ENCODE measurements around the gene IGSF10.

DNA sequence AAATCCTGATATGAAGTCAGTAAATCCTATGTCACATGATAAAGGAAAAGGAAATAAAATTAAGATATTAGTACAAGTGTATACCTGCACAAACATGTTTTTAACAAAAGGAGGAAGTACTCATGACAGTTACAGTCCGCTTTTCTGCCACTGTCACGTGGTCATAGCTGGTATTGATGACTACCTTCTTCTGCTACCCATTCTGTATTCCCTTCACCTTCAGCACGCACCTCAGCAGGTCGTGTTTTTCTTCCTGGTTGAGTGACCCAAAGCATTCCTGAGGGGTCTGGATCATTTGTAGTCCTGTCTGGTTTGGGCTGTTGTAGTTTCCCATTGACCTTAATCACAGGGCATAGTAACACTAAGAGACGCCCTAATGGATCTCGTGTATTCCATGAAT lies 41.1 kb downstream of the IGSF10 start:
- TF ChIP-seq, protein P1, sequence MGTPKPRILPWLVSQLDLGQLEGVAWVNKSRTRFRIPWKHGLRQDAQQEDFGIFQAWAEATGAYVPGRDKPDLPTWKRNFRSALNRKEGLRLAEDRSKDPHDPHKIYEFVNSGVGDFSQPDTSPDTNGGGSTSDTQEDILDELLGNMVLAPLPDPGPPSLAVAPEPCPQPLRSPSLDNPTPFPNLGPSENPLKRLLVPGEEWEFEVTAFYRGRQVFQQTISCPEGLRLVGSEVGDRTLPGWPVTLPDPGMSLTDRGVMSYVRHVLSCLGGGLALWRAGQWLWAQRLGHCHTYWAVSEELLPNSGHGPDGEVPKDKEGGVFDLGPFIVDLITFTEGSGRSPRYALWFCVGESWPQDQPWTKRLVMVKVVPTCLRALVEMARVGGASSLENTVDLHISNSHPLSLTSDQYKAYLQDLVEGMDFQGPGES (IDR thresholded peaks at IDR 0.05; ENCODE audit: low read depth, low read length), result no peak
- TF ChIP-seq, protein P2, sequence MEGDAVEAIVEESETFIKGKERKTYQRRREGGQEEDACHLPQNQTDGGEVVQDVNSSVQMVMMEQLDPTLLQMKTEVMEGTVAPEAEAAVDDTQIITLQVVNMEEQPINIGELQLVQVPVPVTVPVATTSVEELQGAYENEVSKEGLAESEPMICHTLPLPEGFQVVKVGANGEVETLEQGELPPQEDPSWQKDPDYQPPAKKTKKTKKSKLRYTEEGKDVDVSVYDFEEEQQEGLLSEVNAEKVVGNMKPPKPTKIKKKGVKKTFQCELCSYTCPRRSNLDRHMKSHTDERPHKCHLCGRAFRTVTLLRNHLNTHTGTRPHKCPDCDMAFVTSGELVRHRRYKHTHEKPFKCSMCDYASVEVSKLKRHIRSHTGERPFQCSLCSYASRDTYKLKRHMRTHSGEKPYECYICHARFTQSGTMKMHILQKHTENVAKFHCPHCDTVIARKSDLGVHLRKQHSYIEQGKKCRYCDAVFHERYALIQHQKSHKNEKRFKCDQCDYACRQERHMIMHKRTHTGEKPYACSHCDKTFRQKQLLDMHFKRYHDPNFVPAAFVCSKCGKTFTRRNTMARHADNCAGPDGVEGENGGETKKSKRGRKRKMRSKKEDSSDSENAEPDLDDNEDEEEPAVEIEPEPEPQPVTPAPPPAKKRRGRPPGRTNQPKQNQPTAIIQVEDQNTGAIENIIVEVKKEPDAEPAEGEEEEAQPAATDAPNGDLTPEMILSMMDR (IDR thresholded peaks at IDR 0.05), result no peak
- TF ChIP-seq, protein P3, sequence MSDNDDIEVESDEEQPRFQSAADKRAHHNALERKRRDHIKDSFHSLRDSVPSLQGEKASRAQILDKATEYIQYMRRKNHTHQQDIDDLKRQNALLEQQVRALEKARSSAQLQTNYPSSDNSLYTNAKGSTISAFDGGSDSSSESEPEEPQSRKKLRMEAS (IDR thresholded peaks at IDR 0.05; ENCODE audit: low read depth), result no peak
- no peak for TF ChIP-seq CHD2 (IDR thresholded peaks at IDR 0.05; ENCODE audit: low read length, partially characterized antibody)
- TF ChIP-seq EZH2phosphoT487 (IDR thresholded peaks at IDR 0.05; ENCODE audit: borderline replicate concordance, low read depth), result no peak
- TF ChIP-seq RFX5 (IDR thresholded peaks at IDR 0.05; ENCODE audit: low read length), result no peak
- TF ChIP-seq POLR2AphosphoS5 (IDR thresholded peaks at IDR 0.05; ENCODE audit: low read depth, low read length), result no peak
- no peak for TF ChIP-seq MEF2A (IDR thresholded peaks at IDR 0.05; ENCODE audit: borderline replicate concordance, low read depth)
- TF ChIP-seq RAD21 (IDR thresholded peaks at IDR 0.05; ENCODE audit: low read length), result no peak
- TF ChIP-seq, protein P4, sequence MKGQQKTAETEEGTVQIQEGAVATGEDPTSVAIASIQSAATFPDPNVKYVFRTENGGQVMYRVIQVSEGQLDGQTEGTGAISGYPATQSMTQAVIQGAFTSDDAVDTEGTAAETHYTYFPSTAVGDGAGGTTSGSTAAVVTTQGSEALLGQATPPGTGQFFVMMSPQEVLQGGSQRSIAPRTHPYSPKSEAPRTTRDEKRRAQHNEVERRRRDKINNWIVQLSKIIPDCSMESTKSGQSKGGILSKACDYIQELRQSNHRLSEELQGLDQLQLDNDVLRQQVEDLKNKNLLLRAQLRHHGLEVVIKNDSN (IDR thresholded peaks at IDR 0.05; ENCODE audit: borderline replicate concordance, low read depth), result no peak
